Peyer's patch (tissue), 4 donors: ENCODE measurements around the gene USP47.

Experiments
- CTCF ChIP-seq, 6 experiments: fragments of 450-650 bp in 4 of 6; fragments of 200-600 bp in 2 of 6; sonication (generic) in 1 of 6; IDR thresholded peaks; one replicate each; pipeline ENCODE4 v1.5.1; 2017 to 2019; ENCODE audit warnings: antibody characterized with exemption in 6 of 6, mild to moderate bottlenecking in 3 of 6, moderate library complexity in 1 of 6
- POLR2A ChIP-seq, 2 donors: fragments of 450-650 bp; IDR thresholded peaks; one replicate each; pipeline ENCODE4 v1.5.1; 2017; ENCODE audit warnings: antibody characterized with exemption in 2 of 2, mild to moderate bottlenecking in 2 of 2, moderate library complexity in 2 of 2

DNA sequence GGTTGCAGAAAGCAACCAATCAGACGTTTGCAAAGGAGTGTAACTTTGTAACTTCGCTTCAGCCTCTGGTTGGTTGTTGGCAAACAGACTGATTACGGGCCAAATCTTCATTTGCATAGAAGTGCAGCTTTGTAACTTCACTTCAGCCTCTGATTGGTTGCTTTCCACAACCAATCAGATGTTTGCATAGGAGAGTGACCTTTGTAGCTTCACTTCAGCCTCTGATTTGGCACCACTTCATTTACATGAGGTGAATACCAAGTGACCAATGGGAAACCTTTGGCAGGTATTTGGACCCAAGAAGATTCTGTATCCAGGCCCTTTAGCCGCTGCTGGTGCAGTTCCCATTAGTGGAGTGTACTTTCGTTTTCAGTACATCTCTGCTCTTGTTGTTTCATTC is 16.0 kb downstream of the USP47 start:
- TF ChIP-seq CTCF (IDR thresholded peaks at IDR 0.05) (no peak), POLR2A (IDR thresholded peaks at IDR 0.05) (no peak)
